Upper lobe of left lung (tissue), 4 donors: ENCODE measurements around the gene CYP2C9.

Experiments used
- CTCF ChIP-seq, 6 experiments: fragments of 450-650 bp in 4 of 6; fragments of 200-600 bp in 2 of 6; sonication (generic) in 2 of 6; IDR thresholded peaks; one replicate each; pipeline ENCODE4 v1.5.1; 2016 to 2019; ENCODE audit warnings: antibody characterized with exemption in 6 of 6
- POLR2AphosphoS5 ChIP-seq, 2 donors: sonication (generic); formaldehyde crosslinking; IDR thresholded peaks; one replicate each; pipeline ENCODE4 v1.5.1; 2017; ENCODE audit warnings: antibody characterized with exemption in 2 of 2

DNA sequence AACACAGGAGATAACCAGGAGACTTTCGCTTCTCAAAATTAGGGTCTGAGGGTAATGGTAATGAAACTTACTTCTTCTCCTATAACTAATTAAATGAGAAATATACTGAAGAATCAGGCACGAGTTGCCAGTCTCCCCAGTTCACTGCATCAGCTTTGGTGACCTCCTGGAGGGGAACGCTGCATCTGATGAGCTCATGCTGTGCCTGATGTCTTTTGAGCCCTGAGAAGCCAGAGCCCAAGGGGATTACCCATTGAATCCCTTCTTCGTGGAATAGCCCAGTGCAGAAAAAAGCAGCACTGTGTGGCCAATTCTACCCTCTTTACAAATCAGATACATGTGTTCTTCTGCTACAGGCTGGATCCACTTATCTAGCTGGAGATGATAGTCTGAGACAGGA is 45.1 kb downstream of the CYP2C9 start:
- no peak for TF ChIP-seq CTCF (IDR thresholded peaks at IDR 0.05)
- TF ChIP-seq POLR2AphosphoS5 (IDR thresholded peaks at IDR 0.05): no peak
